Mesendoderm (in vitro differentiated cells): ENCODE measurements around the gene RENBP.

Source experiments
- DNase-seq: peaks from one replicate; pipeline ENCODE4 v3.0.0; 2013
- H2AK5ac ChIP-seq: 2 replicates; pipeline ENCODE4 v1.6.1; 2013; ENCODE audit warnings: low read length, inconsistent platforms
- H2BK120ac ChIP-seq: 2 replicates; pipeline ENCODE4 v1.6.1; 2013; ENCODE audit warnings: low read depth, mild to moderate bottlenecking, low read length, moderate library complexity, mixed read lengths
- H2BK15ac ChIP-seq: replicated peaks from 2 replicates; pipeline ENCODE4 v1.6.1; 2013; ENCODE audit warnings: low read depth, mild to moderate bottlenecking, moderate library complexity
- H2BK5ac ChIP-seq: 2 replicates; pipeline ENCODE4 v1.6.1; 2013; ENCODE audit warnings: low read length, inconsistent platforms
- H3K18ac ChIP-seq: 2 replicates; pipeline ENCODE4 v1.6.1; 2013; ENCODE audit warnings: mild to moderate bottlenecking, low read length, mixed read lengths
- H3K23ac ChIP-seq: one replicate; pipeline ENCODE4 v1.6.1; 2013; ENCODE audit warnings: low read length
- H3K27ac ChIP-seq: 2 replicates; pipeline ENCODE4 v1.5.1; 2013; ENCODE audit warnings: low read depth, mild to moderate bottlenecking, inconsistent platforms, low read length, moderate library complexity
- H3K27me3 ChIP-seq: 2 replicates; pipeline ENCODE4 v1.6.1; 2013; ENCODE audit warnings: low read length, control low read depth, mild to moderate bottlenecking, inconsistent platforms; ENCODE audit not compliant: insufficient read depth, poor library complexity
- H3K36me3 ChIP-seq: 2 replicates; pipeline ENCODE4 v1.6.1; 2013; ENCODE audit warnings: low read length, inconsistent platforms; ENCODE audit not compliant: control insufficient read depth, insufficient read depth
- H3K4ac ChIP-seq: one replicate; pipeline ENCODE4 v1.6.1; 2013; ENCODE audit warnings: low read depth, mild to moderate bottlenecking, low read length, moderate library complexity
- H3K4me1 ChIP-seq: 2 replicates; pipeline ENCODE4 v1.6.1; 2013; ENCODE audit warnings: low read depth, low read length, inconsistent platforms; ENCODE audit not compliant: control insufficient read depth
- H3K4me2 ChIP-seq: 2 replicates; pipeline ENCODE4 v1.6.1; 2013; ENCODE audit warnings: low read length
- H3K4me3 ChIP-seq: 2 replicates; pipeline ENCODE4 v1.5.1; 2013; ENCODE audit warnings: mild to moderate bottlenecking, low read length
- H3K56ac ChIP-seq: one replicate; pipeline ENCODE4 v1.6.1; 2013; ENCODE audit warnings: low read length
- H3K79me1 ChIP-seq: 2 replicates; pipeline ENCODE4 v1.6.1; 2013; ENCODE audit warnings: low read length, inconsistent platforms
- H3K79me2 ChIP-seq: 2 replicates; pipeline ENCODE4 v1.6.1; 2013; ENCODE audit warnings: mild to moderate bottlenecking, low read length; ENCODE audit not compliant: control insufficient read depth, insufficient read depth
- H3K9ac ChIP-seq: 2 replicates; pipeline ENCODE4 v1.6.1; 2013; ENCODE audit warnings: low read length, inconsistent platforms
- H4K5ac ChIP-seq: one replicate; pipeline ENCODE4 v1.6.1; 2013; ENCODE audit warnings: low read length
- H4K8ac ChIP-seq: one replicate; pipeline ENCODE4 v1.6.1; 2013; ENCODE audit warnings: low read depth, mild to moderate bottlenecking, control low read depth, low read length, moderate library complexity
- WGBS: extraction: QIAGEN DNeasy Blood & Tissue Kit; methylation state at CpG from one replicate; pipeline ENCODE4 v1.1.7; 2013; ENCODE audit warnings: low lambda C conversion rate, missing lambda C conversion rate; ENCODE audit not compliant: insufficient coverage; ENCODE audit errors: extremely low coverage; 5-methylcytosine and 5-hydroxymethylcytosine counted together

Gene RENBP

GRCh38 chrX:153932220-153932915 is 12.1 kb downstream of the RENBP start:
- WGBS: no CpG with 5 or more reads among the region's 13 CpGs
- no peak for DNase-seq
- Histone ChIP-seq H3K79me2 (peaks cover 10% of the 10 kb centered on the region), H3K4me2 (no peak overlapping the region), H3K56ac (no peak overlapping the region), H3K18ac (no peak overlapping the region), H3K4me3 (no peak overlapping the region), H2BK120ac (no peak overlapping the region), H3K27me3 (no peaks in the 10 kb centered on the region), H2AK5ac (no peak overlapping the region), H3K23ac (no peak overlapping the region), H3K4me1 (no peaks in the 10 kb centered on the region), H4K5ac (no peak overlapping the region), H3K4ac (no peak overlapping the region), H4K8ac (no peak overlapping the region), H3K79me1 (no peaks in the 10 kb centered on the region), H2BK5ac (no peak overlapping the region), H3K36me3 (no peaks in the 10 kb centered on the region), H3K27ac (no peak overlapping the region), H3K9ac (no peak overlapping the region), H2BK15ac (no peak overlapping the region)

- H3K56ac ChIP-seq: no peak overlapping the region
- H3K79me2 ChIP-seq: peaks cover 10% of the 10 kb centered on the region
- WGBS: no CpG with 5 or more reads among the region's 13 CpGs
- H3K36me3 ChIP-seq: no peaks in the 10 kb centered on the region
- no peak overlapping the region for H3K9ac ChIP-seq
- H3K27ac ChIP-seq: no peak overlapping the region
- no peak overlapping the region for H3K23ac ChIP-seq
- no peak overlapping the region for H3K4me2 ChIP-seq
- H3K4me1 ChIP-seq: no peaks in the 10 kb centered on the region
- H4K5ac ChIP-seq: no peak overlapping the region
- no peak for DNase-seq
- no peak overlapping the region for H2AK5ac ChIP-seq
- H3K18ac ChIP-seq: no peak overlapping the region
- H3K4ac ChIP-seq: no peak overlapping the region
- no peak overlapping the region for H3K4me3 ChIP-seq
- no peak overlapping the region for H2BK120ac ChIP-seq
- H4K8ac ChIP-seq: no peak overlapping the region
- H3K27me3 ChIP-seq: no peaks in the 10 kb centered on the region
- H2BK5ac ChIP-seq: no peak overlapping the region
- H3K79me1 ChIP-seq: no peaks in the 10 kb centered on the region
- no peak overlapping the region for H2BK15ac ChIP-seq
These were observed 12.7 kb downstream of the RENBP start for GRCh38 chrX:153931748-153932147.

GRCh38 chrX:153931151-153931550 is 13.3 kb downstream of the RENBP start:
- Histone ChIP-seq H3K4me3 (no peak overlapping the region), H2BK15ac (no peak overlapping the region), H3K4me1 (no peaks in the 10 kb centered on the region), H4K8ac (no peak overlapping the region), H3K4me2 (no peak overlapping the region), H3K27ac (no peak overlapping the region), H3K56ac (no peak overlapping the region), H3K23ac (no peak overlapping the region), H3K9ac (no peak overlapping the region), H3K18ac (no peak overlapping the region), H2BK5ac (no peak overlapping the region), H3K79me1 (no peaks in the 10 kb centered on the region), H2BK120ac (no peak overlapping the region), H3K36me3 (no peaks in the 10 kb centered on the region), H3K4ac (no peak overlapping the region), H3K79me2 (peaks cover 10% of the 10 kb centered on the region), H3K27me3 (no peaks in the 10 kb centered on the region), H2AK5ac (no peak overlapping the region), H4K5ac (no peak overlapping the region)
- no peak for DNase-seq
- WGBS: no CpG with 5 or more reads among the region's 8 CpGs

- WGBS: no CpG with 5 or more reads among the region's 31 CpGs
- no peak overlapping the region for H3K18ac ChIP-seq
- H3K36me3 ChIP-seq: no peaks in the 10 kb centered on the region
- no peak overlapping the region for H2AK5ac ChIP-seq
- no peak overlapping the region for H4K5ac ChIP-seq
- H3K27me3 ChIP-seq: no peaks in the 10 kb centered on the region
- no peak overlapping the region for H3K9ac ChIP-seq
- no peak overlapping the region for H3K4ac ChIP-seq
- no peak overlapping the region for H3K4me2 ChIP-seq
- no peak overlapping the region for H3K4me3 ChIP-seq
- no peak overlapping the region for H3K56ac ChIP-seq
- peaks cover 10% of the 10 kb centered on the region for H3K79me2 ChIP-seq
- no peak overlapping the region for H3K23ac ChIP-seq
- H3K79me1 ChIP-seq: no peaks in the 10 kb centered on the region
- no peak overlapping the region for H4K8ac ChIP-seq
- no peak for DNase-seq
- H2BK5ac ChIP-seq: no peak overlapping the region
- no peak overlapping the region for H2BK120ac ChIP-seq
- H3K4me1 ChIP-seq: peaks cover under 1% of the 10 kb centered on the region
- H3K27ac ChIP-seq: no peak overlapping the region
- no peak overlapping the region for H2BK15ac ChIP-seq
These were observed 14.2 kb downstream of the RENBP start for GRCh38 chrX:153930011-153930910.

- DNase-seq: no peak
- Histone ChIP-seq H3K4me1 (peaks cover 3% of the 10 kb centered on the region), H3K36me3 (no peaks in the 10 kb centered on the region), H4K5ac (no peak overlapping the region), H3K4me3 (no peak overlapping the region), H3K4ac (no peak overlapping the region), H3K27ac (no peak overlapping the region), H3K4me2 (no peak overlapping the region), H3K23ac (no peak overlapping the region), H3K79me2 (peaks cover 10% of the 10 kb centered on the region), H2BK5ac (no peak overlapping the region), H3K9ac (no peak overlapping the region), H2AK5ac (no peak overlapping the region), H3K56ac (no peak overlapping the region), H2BK15ac (no peak overlapping the region), H3K79me1 (no peaks in the 10 kb centered on the region), H3K27me3 (no peaks in the 10 kb centered on the region), H2BK120ac (no peak overlapping the region), H3K18ac (no peak overlapping the region), H4K8ac (no peak overlapping the region)
- WGBS: no CpG with 5 or more reads among the region's 10 CpGs
These were observed 14.9 kb downstream of the RENBP start for GRCh38 chrX:153929576-153929975.
